K562 (cell line): Measurements from ENCODE around the gene TMEM128.

Experiments
- CHD1 ChIP-seq: fragments of 200-600 bp; sonication (generic); IDR thresholded peaks from one replicate; pipeline ENCODE4 v1.6.1; 2012; ENCODE audit warnings: mild to moderate bottlenecking, moderate library complexity, low read length, inconsistent platforms
- DDX20 ChIP-seq: fragments of 450-650 bp; IDR thresholded peaks from 2 replicates; pipeline ENCODE4 v1.6.1; 2016; ENCODE audit warnings: missing genetic modification characterization, low read depth, mild to moderate bottlenecking, missing compliant biosample characterization, moderate library complexity
- KLF10 ChIP-seq: fragments of 250-450 bp; sonication (Bioruptor Pico); IDR thresholded peaks from 2 replicates; pipeline ENCODE4 v1.6.1; 2021; ENCODE audit warnings: matching md5 sums
- TBL1XR1 ChIP-seq, 2 experiments: IDR thresholded peaks; 2 replicates each; pipeline ENCODE4 v1.6.1; 2012; ENCODE audit warnings: improper control_type of control experiment in 2 of 2, low read length in 2 of 2, mild to moderate bottlenecking in 1 of 2
- ZNF384 ChIP-seq: IDR thresholded peaks from 2 replicates; pipeline ENCODE4 v1.6.1; 2012; ENCODE audit warnings: low read depth, low read length, improper control_type of control experiment

DNA sequence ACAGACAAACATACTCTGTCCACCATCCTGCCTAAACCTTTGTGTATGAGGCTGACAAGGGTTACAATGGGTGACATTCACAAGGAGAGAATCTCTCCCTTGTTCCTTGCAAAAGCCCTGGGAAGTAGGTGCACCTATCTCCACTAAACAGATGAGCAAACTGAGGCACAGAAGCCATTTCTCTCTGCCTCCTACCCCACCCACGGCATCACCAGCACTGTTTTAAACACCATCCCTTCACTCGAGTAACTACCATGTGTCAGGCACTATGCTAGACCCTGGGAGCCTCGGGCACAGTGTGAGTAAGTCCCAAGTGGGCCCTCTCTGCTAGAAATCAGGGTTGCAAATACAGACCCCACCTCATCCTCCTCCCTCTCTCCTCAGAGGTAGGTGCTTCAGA, 41.0 kb upstream of the TMEM128 start:
- no peak for TF ChIP-seq KLF10 (CRISPR knock-in tag)
- no peak for TF ChIP-seq CHD1
- no peak for TF ChIP-seq DDX20 (tag)
- no peak for TF ChIP-seq ZNF384
- TF ChIP-seq TBL1XR1 (IDR thresholded peaks at IDR 0.05; ENCODE audit: low read length in 2 of 2): no peak
